WI38 (cell line): ENCODE results near the gene LRP1B.

Experiments
- H3K4me3 ChIP-seq: 2 replicates; pipeline ENCODE4 v1.5.1; 2011; ENCODE audit warnings: low read depth, mild to moderate bottlenecking, control low read depth, low read length
- CTCF ChIP-seq: IDR thresholded peaks from 2 replicates; pipeline ENCODE4 v1.5.1; 2012; ENCODE audit warnings: low read depth, mild to moderate bottlenecking, control low read depth, low read length

Gene LRP1B

GRCh38 chr2:141392517-141393213, 738.2 kb downstream of the LRP1B start:
- no peak for TF ChIP-seq CTCF
- no peak overlapping the region for H3K4me3 ChIP-seq

GRCh38 chr2:141386168-141386567, 744.6 kb downstream of the LRP1B start:
- no peak for TF ChIP-seq CTCF
- H3K4me3 ChIP-seq = no peak overlapping the region

- H3K4me3 ChIP-seq = no peak overlapping the region
Measured at GRCh38 chr2:141384676-141385075, 746.1 kb downstream of the LRP1B start.

GRCh38 chr2:141381946-141382345, 748.9 kb downstream of the LRP1B start:
- no peak for TF ChIP-seq CTCF

More at GRCh38 chr2:141384676-141385075, 746.1 kb downstream of the LRP1B start:
- TF ChIP-seq CTCF = no peak

GRCh38 chr2:141380008-141380979, 750.5 kb downstream of the LRP1B start:
- no peak for TF ChIP-seq CTCF
- no peak overlapping the region for H3K4me3 ChIP-seq

More at GRCh38 chr2:141381946-141382345, 748.9 kb downstream of the LRP1B start:
- H3K4me3 ChIP-seq = no peak overlapping the region

- no peak for TF ChIP-seq CTCF
- H3K4me3 ChIP-seq = no peak overlapping the region
Measured at GRCh38 chr2:141364821-141365220, 766.0 kb downstream of the LRP1B start.

GRCh38 chr2:141362311-141362710, 768.5 kb downstream of the LRP1B start:
- no peak overlapping the region for H3K4me3 ChIP-seq
- TF ChIP-seq CTCF = no peak
